LNCAP (cell line): ENCODE data around the gene SOD3.

Source experiments
- TF ChIP-seq, protein P1 (sequence below): fragments of 450-650 bp; IDR thresholded peaks from 2 replicates; pipeline ENCODE4 v1.5.1; 2017; ENCODE audit warnings: mild to moderate bottlenecking

The SOD3 gene

DNA sequence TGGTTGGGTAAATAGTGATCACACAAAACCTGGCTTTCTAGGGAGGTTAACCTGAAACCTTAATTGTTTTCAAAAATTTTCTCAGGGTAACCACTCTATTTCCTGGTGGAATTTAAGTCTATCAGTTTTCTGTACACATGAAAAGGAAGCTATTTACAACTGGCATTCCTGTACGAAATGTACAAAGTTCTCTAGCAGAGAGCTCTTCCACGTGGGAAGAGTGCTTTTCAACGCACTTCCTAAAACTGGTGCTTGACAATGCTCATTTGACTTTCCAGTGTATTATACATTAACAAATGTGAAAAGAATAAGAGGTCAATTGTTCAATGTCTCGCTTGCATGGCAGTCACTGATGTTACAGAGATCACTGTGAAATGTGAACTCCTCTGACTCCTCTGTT lies 2.8 kb upstream of the SOD3 start:
- TF ChIP-seq, protein P1, sequence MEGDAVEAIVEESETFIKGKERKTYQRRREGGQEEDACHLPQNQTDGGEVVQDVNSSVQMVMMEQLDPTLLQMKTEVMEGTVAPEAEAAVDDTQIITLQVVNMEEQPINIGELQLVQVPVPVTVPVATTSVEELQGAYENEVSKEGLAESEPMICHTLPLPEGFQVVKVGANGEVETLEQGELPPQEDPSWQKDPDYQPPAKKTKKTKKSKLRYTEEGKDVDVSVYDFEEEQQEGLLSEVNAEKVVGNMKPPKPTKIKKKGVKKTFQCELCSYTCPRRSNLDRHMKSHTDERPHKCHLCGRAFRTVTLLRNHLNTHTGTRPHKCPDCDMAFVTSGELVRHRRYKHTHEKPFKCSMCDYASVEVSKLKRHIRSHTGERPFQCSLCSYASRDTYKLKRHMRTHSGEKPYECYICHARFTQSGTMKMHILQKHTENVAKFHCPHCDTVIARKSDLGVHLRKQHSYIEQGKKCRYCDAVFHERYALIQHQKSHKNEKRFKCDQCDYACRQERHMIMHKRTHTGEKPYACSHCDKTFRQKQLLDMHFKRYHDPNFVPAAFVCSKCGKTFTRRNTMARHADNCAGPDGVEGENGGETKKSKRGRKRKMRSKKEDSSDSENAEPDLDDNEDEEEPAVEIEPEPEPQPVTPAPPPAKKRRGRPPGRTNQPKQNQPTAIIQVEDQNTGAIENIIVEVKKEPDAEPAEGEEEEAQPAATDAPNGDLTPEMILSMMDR: no peak

DNA sequence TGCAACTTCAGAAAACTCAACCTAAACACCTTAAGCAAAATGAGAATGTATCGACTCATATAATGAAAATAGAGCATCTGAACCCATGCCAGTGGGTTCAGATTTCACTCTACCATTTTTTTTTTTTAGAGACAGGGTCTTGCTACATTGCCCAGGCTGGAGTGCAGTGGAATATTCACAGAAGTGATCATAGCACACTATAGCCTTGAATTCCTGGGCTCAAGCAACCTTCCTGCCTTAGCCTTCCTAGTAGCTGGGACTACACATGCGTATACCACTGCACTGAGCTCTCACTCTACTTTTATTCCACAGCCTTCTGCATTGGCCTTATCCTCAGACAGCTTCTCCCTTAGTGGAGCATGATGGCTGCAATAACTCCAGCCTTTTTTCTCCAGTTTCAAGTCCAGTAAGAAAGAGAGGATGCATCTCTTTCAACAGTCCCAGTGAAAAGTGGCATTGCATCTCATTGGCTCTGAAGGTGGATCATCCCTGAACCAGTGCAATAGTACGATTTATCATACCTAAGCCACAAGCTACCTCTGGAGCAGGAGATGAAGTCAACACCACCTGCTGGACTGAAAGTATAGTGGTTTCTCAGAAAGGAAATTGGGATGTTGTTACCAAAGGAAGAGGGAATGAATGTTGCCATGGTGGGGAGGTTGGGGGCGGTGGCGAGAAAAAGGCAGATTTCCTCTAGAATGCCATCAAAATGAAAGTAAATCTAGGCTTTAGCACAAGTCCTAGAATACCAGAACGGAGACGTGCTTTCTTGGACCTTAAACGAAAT lies 2.0 kb upstream of the SOD3 start:
- TF ChIP-seq, protein P1: peak; percentile 36; the same call in 1 of the 2 replicates

DNA sequence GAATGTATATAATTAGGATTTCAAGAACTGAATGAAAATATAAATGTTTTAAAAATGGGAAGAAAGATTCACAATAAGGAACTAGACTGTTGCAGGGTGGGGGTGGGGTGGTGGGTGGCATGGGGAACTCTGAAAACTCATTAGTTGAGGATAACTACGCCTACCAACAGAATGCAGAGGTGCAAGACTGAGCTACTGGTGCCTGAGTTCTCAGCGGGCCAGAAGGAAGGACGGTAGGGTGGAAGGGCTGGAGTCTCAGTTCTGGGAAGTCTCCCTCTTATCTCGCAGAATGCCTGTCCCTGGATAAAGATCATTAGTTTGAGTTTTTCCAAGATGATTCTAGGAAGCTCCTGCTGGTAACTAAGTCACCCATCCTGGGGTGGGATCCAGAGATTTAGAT lies 1.3 kb upstream of the SOD3 start:
- TF ChIP-seq, protein P1: no peak

DNA sequence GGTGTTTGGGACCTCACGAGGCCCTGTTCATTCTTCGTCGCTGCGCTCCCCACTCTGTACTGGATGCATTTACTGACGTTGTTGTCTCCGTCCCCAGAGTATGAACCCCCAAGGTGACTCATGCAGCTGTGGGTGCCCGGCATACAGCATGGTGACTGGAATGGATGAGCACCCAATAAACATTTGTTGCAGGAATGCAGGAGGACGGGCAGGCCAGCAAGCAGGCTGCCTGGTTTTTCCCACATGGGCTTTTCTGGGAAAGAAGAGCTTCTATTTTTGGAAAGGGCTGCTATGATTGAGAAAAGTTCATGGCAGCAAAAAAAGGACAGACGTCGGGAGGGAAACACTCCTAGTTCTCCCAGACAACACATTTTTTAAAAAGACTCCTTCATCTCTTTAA lies 893 bp upstream of the SOD3 start:
- TF ChIP-seq, protein P1: no peak

DNA sequence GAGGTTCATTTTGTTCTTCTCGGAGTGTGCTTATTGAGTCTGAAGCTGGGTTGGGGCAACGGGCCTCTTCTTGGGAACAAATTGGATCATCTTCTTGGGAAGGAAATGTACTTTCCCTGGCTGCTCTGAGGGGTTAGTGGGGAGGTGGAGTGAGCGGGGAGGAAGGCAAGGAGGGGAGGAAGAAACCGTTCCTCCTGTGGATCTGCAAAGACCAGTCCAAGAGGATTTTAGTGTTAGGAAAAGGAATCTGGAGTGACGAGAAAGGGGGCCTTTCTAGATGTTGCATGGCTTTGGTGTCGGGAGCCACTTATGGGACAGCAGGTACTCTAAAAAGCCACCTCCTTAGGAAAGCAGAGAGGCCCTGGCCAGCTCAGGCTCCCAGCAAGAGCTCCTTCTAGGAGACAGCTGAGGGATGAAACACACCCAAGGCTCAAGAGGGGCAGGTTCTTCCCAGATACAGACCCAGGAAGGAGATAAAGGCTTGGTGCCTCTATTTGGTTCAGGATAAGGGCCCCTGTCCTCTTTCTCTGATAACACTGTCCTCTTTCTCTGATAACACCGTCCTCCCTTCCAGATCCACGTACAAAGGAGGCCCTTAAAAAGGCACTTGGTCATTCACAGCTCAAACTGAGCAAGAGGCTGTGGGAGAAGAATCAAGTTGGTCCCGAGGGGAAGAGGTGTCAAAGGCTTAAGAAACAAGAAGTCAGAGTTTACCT lies 451 bp downstream of the SOD3 start:
- TF ChIP-seq, protein P1: no peak

DNA sequence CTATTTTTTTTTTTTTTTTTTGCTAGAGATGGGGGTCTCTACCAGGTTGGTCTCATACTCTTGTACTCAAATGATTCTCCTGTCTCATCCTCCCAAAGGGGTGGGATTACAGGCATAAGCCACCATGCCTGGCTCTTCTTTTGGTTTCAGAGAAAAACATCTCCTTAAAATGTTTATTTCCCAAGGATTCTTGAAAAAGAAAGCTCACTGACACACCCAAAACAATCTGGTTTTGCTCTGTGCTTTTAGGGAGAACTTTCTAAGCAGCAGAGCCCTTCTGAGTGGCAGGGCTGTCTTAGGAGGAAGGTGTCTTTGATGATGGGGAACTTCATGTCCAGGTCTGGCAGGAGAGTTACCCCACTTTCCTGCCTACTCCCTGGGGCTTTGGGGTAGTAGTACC lies 1.2 kb downstream of the SOD3 start:
- TF ChIP-seq, protein P1: no peak

DNA sequence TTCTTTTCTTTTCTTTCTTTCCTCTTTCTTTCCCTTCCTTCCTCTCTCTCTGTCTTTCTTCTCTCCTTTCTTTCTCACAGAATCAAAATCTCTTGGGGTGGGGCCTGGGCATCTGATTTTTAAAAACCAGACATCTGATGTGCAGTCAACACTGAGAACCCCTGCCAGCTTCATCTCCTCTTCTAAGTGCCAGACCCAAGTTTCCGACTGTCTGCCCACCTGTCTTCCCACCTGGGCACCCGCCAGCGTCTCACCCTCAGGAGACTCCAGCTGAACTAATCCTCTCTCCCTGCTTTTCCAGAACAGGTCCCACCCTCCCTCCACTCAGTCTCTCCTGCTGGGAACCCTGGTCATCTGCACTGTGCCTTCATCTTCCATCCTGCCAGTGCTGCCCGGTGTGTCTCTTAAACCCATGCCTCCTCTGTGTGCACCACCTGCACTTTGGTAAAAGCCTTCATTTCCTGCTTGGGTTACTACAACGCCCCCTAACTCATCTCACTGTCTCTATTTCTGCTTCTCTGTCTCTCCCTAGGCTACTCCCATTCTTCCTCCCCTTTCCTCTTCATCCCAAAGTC lies 2.8 kb downstream of the SOD3 start:
- TF ChIP-seq, protein P1: no peak
